NCI-H2196 treated with DMSO at 0.1 percent for 48 hours (cell line): ENCODE measurements around the gene GOT1.

ENCODE experiments used
- DNase-seq: peaks from one replicate; lab custom pipeline; 2025; ENCODE audit not compliant: unreplicated experiment; lab: John Stamatoyannopoulos, UW

The GOT1 gene

GRCh38 chr10:99364125-99364524, 66.3 kb downstream of the GOT1 start:
- no peak for DNase-seq

GRCh38 chr10:99360934-99361333, 69.5 kb downstream of the GOT1 start:
- DNase-seq: no peak

- no peak for DNase-seq
Measured at GRCh38 chr10:99358101-99358500, 72.3 kb downstream of the GOT1 start.

GRCh38 chr10:99357691-99358090, 72.7 kb downstream of the GOT1 start:
- no peak for DNase-seq

GRCh38 chr10:99353182-99353581, 77.2 kb downstream of the GOT1 start:
- DNase-seq: no peak

- no peak for DNase-seq
Measured at GRCh38 chr10:99347672-99348071, 82.8 kb downstream of the GOT1 start.
